B cell (primary cell): ENCODE data around the gene RALGAPA2. TPM values are rescaled to one million over a fixed set of nuclear protein-coding genes. Genes with fewer than 3 reads are reported as not detected.

ENCODE experiments used
- ATAC-seq: fragments of 200-7000 bp; cut with Tn5 transposase; one replicate; pipeline ENCODE4 v1.10.0; 2021; ENCODE audit warnings: low read depth, mild to moderate bottlenecking, moderate number of reproducible peaks, moderate library complexity
- CTCF ChIA-PET: fragments of 350-600 bp; sonication (Branson Sonifier 250); formaldehyde crosslinking; loops from one replicate; lab custom pipeline; 2021; ENCODE audit warnings: antibody characterized with exemption, inconsistent platforms; lab: Charles Lee
- POLR2A ChIA-PET: fragments of 350-600 bp; sonication (Branson Sonifier 250); formaldehyde crosslinking; loops from one replicate; lab custom pipeline; 2021; ENCODE audit warnings: antibody characterized with exemption; lab: Charles Lee
- DNase-seq: peaks from one replicate; pipeline ENCODE4 v3.0.0; 2013
- H2AFZ ChIP-seq: 2 replicates; pipeline ENCODE4 v1.6.1; 2012; ENCODE audit warnings: mild to moderate bottlenecking, low read depth, low read length; ENCODE audit not compliant: insufficient read depth, poor library complexity, severe bottlenecking
- H3K27ac ChIP-seq, 2 donors: 1 replicate in 1 of 2; 2 replicates in 1 of 2; pipeline ENCODE4 v1.5.1; 2012 to 2013; ENCODE audit warnings: low read length in 2 of 2, mild to moderate bottlenecking in 2 of 2, moderate library complexity in 1 of 2
- H3K27me3 ChIP-seq, 4 experiments: fragments of 200-600 bp in 1 of 4; sonication (generic) in 1 of 4; replicated peaks in 1 of 4; 1 replicate in 2 of 4; 2 replicates in 2 of 4; pipeline versions ENCODE4 v1.6.1 to v1.7.0; 2013 to 2016; ENCODE audit warnings: low read length in 3 of 4, mild to moderate bottlenecking in 2 of 4, mixed read lengths in 1 of 4, moderate library complexity in 1 of 4; ENCODE audit not compliant: insufficient read depth in 4 of 4, control insufficient read depth in 3 of 4; ENCODE audit errors: control extremely low read depth in 1 of 4
- H3K36me3 ChIP-seq, 2 experiments: replicated peaks in 1 of 2; 1 replicate in 1 of 2; 2 replicates in 1 of 2; pipeline versions ENCODE4 v1.6.1 to v1.7.1; 2013; ENCODE audit warnings: low read length in 1 of 2; ENCODE audit not compliant: insufficient read depth in 2 of 2, control insufficient read depth in 1 of 2; ENCODE audit errors: control extremely low read depth in 1 of 2, extremely low read depth in 1 of 2
- H3K4me1 ChIP-seq, 2 donors: fragments of 200-600 bp in 1 of 2; sonication (generic) in 1 of 2; 1 replicate in 1 of 2; 2 replicates in 1 of 2; pipeline versions ENCODE4 v1.5.1 to v1.6.1; 2013 to 2017; ENCODE audit warnings: low read length in 2 of 2; ENCODE audit not compliant: control insufficient read depth in 2 of 2, insufficient read depth in 2 of 2
- H3K4me2 ChIP-seq: replicated peaks from 2 replicates; pipeline ENCODE3; 2012; ENCODE audit warnings: mild to moderate bottlenecking, low read depth, low read length; ENCODE audit not compliant: poor library complexity, severe bottlenecking
- H3K4me3 ChIP-seq, 5 experiments: fragments of 200-600 bp in 1 of 5; sonication (generic) in 1 of 5; 1 replicate in 3 of 5; 2 replicates in 2 of 5; pipeline versions ENCODE4 v1.5.1 to v1.7.0; 2011 to 2016; ENCODE audit warnings: low read length in 4 of 5, mild to moderate bottlenecking in 4 of 5, low read depth in 2 of 5, control low read depth in 1 of 5, moderate library complexity in 1 of 5; ENCODE audit not compliant: insufficient read depth in 1 of 5; ENCODE audit errors: control extremely low read depth in 1 of 5, extremely low read depth in 1 of 5
- H3K79me2 ChIP-seq: fragments of 200-600 bp; sonication (generic); one replicate; pipeline ENCODE4 v1.6.0; 2016; ENCODE audit warnings: low read length; ENCODE audit not compliant: control insufficient read depth, insufficient read depth
- H3K9ac ChIP-seq: fragments of 200-600 bp; sonication (generic); 2 replicates; pipeline ENCODE4 v1.6.1; 2017; ENCODE audit warnings: mild to moderate bottlenecking, low read length, moderate library complexity
- H3K9me3 ChIP-seq, 3 donors: one replicate each; pipeline versions ENCODE4 v1.6.1 to v1.7.1; 2013; ENCODE audit warnings: low read length in 2 of 3; ENCODE audit not compliant: control insufficient read depth in 2 of 3, insufficient read depth in 1 of 3; ENCODE audit errors: control extremely low read depth in 1 of 3
- H4K20me1 ChIP-seq: 2 replicates; pipeline ENCODE4 v1.6.0; 2012; ENCODE audit warnings: mild to moderate bottlenecking, low read length; ENCODE audit not compliant: insufficient read depth, control insufficient read depth, poor library complexity, severe bottlenecking
- H3K27ac Mint-ChIP-seq: one replicate; pipeline ENCODE4 v1.8.0; 2021; ENCODE audit warnings: mixed read lengths
- H3K27me3 Mint-ChIP-seq: one replicate; pipeline ENCODE4 v1.8.0; 2021; ENCODE audit warnings: mixed read lengths
- H3K4me1 Mint-ChIP-seq: one replicate; pipeline ENCODE4 v1.8.0; 2021; ENCODE audit warnings: mixed read lengths
- H3K4me3 Mint-ChIP-seq: one replicate; pipeline ENCODE4 v1.8.0; 2021; ENCODE audit warnings: mixed read lengths
- H3K9me3 Mint-ChIP-seq: one replicate; pipeline ENCODE4 v1.8.0; 2022; ENCODE audit warnings: mixed read lengths; ENCODE audit not compliant: insufficient read depth
- EZH2 ChIP-seq: IDR thresholded peaks from 2 replicates; pipeline ENCODE4 v1.6.1; 2012; ENCODE audit warnings: borderline replicate concordance, low read depth, mild to moderate bottlenecking, moderate library complexity, low read length; ENCODE audit not compliant: insufficient read depth, poor library complexity, severe bottlenecking
- WGBS: methylation state at CpG from one replicate; pipeline ENCODE4 v1.1.5; 2013; ENCODE audit warnings: missing lambda C conversion rate; ENCODE audit not compliant: insufficient coverage; 5-methylcytosine and 5-hydroxymethylcytosine counted together
- intact Hi-C: fragments of 100-400 bp; cut with micrococcal nuclease; formaldehyde crosslinking; loops from one replicate; pipeline ENCODE4 v1.10.0; 2022
- polyA plus RNA-seq: library from polyadenylated mRNA; depleted of rRNA; stranded (reverse); fragments of >200 nt; gene quantifications from 2 replicates; pipeline ENCODE4 v1.2.3, GENCODE V29; 2012
- total RNA-seq, 2 donors: library from RNA; stranded (reverse); fragments of 120-200 nt in 1 of 2; gene quantifications; 1 replicate in 1 of 2; 2 replicates in 1 of 2; pipeline versions ENCODE4 v1.2.3 to v1.2.4, GENCODE V29; 2013 to 2022
- TF ChIP-seq, protein P1 (sequence below): fragments of 200-600 bp; IDR thresholded peaks from one replicate; pipeline ENCODE4 v1.8.0; 2022; ENCODE audit warnings: antibody characterized with exemption, mild to moderate bottlenecking

Gene RALGAPA2
- total and polyA plus RNA-seq, 2 donors (not counting 1 experiment from before 2014, with no cell fraction given) = 6.4 to 33.1 TPM

DNA sequence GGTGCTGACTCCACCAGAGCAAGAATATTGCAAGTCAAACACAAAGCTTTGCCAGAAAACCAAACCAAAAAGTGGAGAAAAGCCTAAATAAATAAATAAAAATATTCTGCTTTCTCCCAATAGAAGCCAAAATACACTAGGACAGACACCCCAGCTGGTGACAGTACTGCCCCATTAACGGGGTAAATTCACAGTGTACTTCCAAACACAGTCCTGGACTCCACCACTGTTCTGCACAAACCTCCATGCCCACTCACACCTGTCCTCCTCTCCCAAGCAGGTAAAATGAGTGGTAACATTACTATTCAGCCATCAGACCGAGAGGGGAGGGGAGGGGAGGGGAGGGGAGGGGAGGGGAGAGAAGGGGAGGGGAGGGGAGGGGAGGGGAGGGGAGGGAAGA, 70.7 kb downstream of the RALGAPA2 start:
- Histone ChIP-seq H3K79me2 (no peaks in the 10 kb centered on the region), H2AFZ (no peak overlapping the region), H3K9me3 (no peaks in the 10 kb centered on the region), H3K4me3 (no peak overlapping the region), H3K4me1 (no peaks in the 10 kb centered on the region), H3K9ac (no peak overlapping the region), H4K20me1 (no peaks in the 10 kb centered on the region), H3K4me2 (no peak overlapping the region), H3K27me3 (no peaks in the 10 kb centered on the region), H3K27ac (no peak overlapping the region), H3K36me3 (peaks cover 4 to 28% of the 10 kb centered on the region in 2 experiments)
- no peaks in the 10 kb centered on the region for H3K27me3 Mint-ChIP-seq
- H3K27ac Mint-ChIP-seq = no peak overlapping the region
- intact Hi-C loops = no loop called here
- no peaks in the 10 kb centered on the region for H3K4me1 Mint-ChIP-seq
- ChIA-PET CTCF (no interaction called here), POLR2A (no interaction called here)
- H3K9me3 Mint-ChIP-seq = no peaks in the 10 kb centered on the region
- no peak for TF ChIP-seq EZH2
- TF ChIP-seq, protein P1, sequence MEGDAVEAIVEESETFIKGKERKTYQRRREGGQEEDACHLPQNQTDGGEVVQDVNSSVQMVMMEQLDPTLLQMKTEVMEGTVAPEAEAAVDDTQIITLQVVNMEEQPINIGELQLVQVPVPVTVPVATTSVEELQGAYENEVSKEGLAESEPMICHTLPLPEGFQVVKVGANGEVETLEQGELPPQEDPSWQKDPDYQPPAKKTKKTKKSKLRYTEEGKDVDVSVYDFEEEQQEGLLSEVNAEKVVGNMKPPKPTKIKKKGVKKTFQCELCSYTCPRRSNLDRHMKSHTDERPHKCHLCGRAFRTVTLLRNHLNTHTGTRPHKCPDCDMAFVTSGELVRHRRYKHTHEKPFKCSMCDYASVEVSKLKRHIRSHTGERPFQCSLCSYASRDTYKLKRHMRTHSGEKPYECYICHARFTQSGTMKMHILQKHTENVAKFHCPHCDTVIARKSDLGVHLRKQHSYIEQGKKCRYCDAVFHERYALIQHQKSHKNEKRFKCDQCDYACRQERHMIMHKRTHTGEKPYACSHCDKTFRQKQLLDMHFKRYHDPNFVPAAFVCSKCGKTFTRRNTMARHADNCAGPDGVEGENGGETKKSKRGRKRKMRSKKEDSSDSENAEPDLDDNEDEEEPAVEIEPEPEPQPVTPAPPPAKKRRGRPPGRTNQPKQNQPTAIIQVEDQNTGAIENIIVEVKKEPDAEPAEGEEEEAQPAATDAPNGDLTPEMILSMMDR = no peak
- ATAC-seq (no peak), DNase-seq (no peak)
- 100% methylated on average over 1 of the region's 2 CpGs for WGBS
- no peak overlapping the region for H3K4me3 Mint-ChIP-seq

DNA sequence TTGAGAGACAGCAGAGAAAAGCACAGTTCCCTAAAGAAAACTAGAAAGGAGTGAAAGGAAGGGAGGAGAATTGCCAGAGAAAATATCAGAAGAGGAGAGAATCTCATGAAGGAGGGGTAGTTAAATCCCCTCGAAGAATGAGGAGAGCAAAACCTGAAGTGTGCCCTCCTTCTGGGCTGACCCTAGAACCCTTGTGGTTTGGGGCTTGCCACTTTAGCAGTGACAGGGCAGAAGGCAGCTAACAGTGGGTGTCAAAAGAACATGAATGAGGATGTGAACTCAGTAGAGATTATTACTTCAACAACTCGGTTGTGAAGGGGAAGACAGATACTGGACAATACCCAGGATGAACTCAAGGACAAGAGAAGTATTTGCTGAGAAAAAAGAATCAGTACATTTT, 73.6 kb downstream of the RALGAPA2 start:
- Mint-ChIP-seq H3K9me3 (no peaks in the 10 kb centered on the region), H3K4me3 (no peak overlapping the region), H3K27ac (no peak overlapping the region), H3K4me1 (no peaks in the 10 kb centered on the region), H3K27me3 (no peaks in the 10 kb centered on the region)
- Histone ChIP-seq H3K79me2 (no peaks in the 10 kb centered on the region), H3K4me2 (no peak overlapping the region), H3K4me3 (no peak overlapping the region), H3K27me3 (no peaks in the 10 kb centered on the region), H3K27ac (no peak overlapping the region), H3K9me3 (no peaks in the 10 kb centered on the region), H3K9ac (no peak overlapping the region), H3K36me3 (peaks cover 7 to 44% of the 10 kb centered on the region in 2 experiments), H3K4me1 (no peaks in the 10 kb centered on the region), H4K20me1 (no peaks in the 10 kb centered on the region), H2AFZ (no peak overlapping the region)
- 13% methylated on average over 1 of the region's 2 CpGs for WGBS
- DNase-seq (no peak), ATAC-seq (no peak)
- ChIA-PET POLR2A (no interaction called here), CTCF (no interaction called here)
- TF ChIP-seq, protein P1 = no peak
- no peak for TF ChIP-seq EZH2
- intact Hi-C loops = no loop called here
